Midbrain (tissue), 1 donor: ENCODE data around the gene NDUFA11.
A peak's percentile ranks its signal among the peaks of the same experiment; 100 is the strongest.

Experiments used
- DNase-seq: peaks from one replicate; lab custom pipeline; 2025; lab: John Stamatoyannopoulos, UW

The NDUFA11 gene

GRCh38 chr19:5908773-5909442 lies 5.3 kb upstream of the NDUFA11 start:
- no peak for DNase-seq

DNA sequence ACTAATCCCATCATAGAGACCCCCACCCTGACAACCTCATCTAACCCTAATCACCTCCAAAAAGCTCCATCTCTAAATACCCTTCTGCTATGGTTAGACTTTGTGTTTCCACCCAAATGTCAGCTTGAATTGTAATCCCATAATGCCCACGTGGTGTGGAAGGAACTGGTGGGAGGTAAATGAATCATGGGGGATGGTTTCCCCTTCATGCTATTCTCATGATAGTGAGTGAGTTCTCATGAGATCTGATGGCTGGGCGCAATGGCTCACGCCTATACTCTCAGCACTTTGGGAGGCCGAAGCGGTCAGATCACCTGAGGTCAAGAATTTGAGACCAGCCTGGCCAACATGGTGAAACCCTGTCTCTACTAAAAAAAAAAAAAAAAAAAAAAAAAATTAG lies 3.7 kb upstream of the NDUFA11 start:
- DNase-seq, result no peak

GRCh38 chr19:5905114-5905778 lies 1.7 kb upstream of the NDUFA11 start:
- no peak for DNase-seq

DNA sequence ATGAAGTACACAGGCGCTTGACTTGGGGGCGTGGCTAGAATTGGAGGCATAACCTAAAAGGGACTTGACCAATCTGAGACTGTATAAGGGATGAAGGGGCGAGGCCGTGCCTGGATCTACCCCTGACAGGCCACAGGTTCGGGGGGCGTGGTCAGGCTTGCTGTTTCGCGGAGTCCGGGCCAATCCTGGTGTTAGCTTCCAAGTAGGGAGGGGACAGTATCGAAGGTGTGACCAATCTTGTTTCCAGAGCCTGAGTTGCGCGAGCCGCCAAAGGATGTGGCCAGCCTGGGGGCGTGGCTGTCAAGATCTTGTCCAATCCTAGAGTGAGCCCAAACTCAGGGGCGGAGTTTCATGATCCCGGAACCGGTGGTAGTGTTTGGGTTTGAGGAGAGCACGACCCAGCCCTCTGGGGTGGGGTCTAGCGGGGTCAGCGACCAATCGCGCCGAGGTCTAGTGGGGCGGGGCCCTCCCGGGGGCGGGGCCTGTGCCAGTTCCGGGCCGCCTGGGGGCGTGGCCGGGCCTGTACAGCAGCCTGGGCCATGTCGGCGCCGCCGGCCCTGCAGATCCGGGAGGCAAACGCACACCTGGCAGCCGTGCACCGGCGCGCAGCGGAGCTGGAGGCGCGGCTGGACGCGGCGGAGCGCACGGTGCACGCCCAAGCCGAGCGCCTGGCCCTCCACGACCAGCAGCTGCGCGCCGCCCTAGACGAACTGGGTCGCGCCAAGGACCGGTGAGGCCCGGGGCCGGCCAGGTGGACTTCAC lies 943 bp upstream of the NDUFA11 start, which contains the start of gene VMAC:
Gene VMAC (plus strand): TSS at position 521 of the 762 bp plus-strand sequence. CDS start 19 bp downstream, at position 540.
- peak; percentile 100 for DNase-seq

- no peak for DNase-seq
Observed at GRCh38 chr19:5903056-5903623, 450 bp downstream of the NDUFA11 start.

DNA sequence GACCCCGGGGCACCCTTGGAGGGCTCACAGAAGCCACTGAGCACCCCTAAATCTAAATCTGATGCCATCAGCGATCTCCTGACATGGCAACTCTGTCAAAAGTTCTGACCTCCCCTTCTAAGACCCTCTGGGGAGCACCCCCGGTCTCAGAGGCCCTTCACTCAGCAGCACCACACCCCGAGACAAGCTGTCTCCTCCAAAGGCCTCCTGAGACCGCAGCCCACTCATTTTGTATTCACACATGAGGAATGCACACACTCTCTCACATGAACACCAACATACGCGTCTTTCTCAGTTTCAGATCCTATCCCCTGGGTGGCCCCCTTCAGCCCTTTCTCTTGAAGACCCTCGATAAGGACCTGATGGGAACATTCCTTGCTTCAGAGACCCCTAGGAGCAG lies 2.6 kb downstream of the NDUFA11 start:
- no peak for DNase-seq

DNA sequence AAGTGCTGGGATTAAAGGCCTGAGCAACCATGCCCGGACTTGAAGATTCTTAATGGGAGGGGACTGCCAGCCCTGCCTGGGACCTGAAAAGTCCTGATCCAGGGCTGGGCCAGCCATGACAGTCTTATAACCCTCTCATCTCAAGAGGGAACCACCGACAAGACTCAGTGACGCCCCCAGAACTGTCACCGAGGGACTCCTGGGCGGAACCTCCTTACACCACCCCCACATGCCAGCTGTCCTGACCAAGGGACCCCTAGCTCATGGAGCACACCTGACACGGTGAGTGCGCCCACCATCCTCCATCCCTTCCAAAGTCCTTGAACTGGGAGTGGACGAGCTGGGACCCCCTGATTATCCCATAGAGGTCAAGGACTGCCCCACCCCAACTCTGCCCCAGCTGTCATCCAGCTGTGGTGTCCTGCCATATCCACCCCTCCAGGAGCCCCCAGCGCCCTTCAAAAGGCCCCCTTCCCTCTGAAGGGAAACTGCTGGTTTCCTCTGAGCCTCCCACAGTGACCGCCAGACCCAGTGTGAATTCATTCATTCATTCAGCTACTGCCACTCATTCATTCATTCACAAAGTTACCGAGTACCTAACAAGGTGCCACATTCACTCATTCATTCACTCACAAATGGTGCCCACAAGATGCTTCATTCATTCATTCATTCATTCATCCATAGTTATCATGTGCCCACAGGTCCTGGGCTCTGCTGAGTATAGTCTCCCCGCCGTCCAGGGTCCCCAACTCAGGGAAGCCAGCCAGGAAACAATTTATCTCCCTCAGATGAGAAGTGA lies 3.7 kb downstream of the NDUFA11 start:
- DNase-seq, result no peak

DNA sequence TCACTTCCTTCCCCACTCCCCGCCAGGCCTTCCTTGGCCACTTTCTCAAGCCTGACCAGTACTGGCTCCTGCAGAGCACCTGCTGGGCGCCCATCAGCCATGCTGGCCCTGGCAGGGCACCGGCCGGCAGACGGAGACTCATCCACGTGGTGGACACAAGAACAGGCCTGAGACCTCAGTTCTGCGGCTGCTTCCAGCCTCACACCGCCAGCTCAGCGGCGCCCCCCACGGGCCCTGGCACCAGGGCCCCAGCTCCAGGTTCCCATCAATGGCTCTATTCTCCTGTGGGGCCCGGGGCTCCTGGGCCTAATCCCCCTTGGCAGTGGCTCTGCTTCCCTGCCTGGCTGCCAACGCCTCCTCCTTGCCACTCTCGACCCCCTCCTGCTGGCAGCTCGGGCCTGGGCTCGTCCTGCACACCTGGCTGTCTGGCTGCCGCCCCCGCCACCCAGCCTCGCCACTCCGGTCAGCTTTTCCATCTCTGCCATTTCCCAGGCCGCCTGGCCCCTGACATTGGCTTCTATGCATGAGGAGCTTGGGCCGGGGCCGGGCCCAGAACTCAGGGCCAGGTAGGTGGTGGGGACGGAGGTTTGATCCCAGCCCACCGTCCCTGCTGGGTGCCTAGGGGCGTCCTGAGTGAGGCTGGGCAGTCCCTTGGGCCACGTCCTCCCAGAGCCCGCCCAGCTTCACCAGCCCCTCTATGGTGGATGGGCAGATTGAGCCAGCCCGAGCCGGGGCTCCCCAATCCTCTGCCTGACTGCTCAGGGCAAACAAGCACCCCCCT lies 6.2 kb downstream of the NDUFA11 start:
- DNase-seq, result no peak

DNA sequence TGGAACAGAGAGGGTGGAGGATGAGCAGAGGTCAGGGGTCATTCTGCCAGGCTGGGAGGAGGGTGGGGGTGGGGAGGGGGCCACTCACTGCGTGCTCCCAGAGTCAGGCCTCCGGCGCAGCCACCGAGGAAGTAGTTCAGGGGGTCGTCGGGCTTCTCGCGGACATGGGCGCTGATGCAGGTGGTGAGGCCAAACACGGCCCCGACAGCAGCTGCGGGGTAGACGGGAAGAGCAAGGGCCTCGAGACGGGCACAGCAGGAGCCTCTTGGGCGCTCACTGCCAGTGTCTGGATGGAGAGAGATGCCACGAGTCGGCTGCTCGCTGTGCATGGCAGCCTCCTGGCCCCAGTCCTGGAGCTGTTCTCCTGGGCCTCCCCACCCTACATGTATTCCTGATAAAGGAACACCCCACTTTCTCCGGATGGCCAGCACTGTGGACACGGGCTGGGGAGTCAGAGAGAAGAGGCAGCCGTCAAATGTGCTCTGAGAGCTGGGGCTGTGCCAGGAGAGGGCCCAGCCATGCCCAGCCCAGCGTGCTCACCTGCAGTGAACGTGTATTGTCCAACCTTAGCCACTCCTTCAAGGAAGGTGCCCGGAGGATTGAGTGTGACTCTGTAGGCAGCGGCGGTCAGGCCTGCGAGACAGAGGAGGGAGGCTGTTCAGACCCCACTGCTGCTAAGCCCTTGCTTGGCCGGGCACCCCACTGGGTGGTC lies 7.1 kb downstream of the NDUFA11 start:
- DNase-seq, result no peak

- no peak for DNase-seq
Observed at GRCh38 chr19:5895890-5896289, 7.7 kb downstream of the NDUFA11 start.

- no peak for DNase-seq
Observed at GRCh38 chr19:5895409-5895808, 8.2 kb downstream of the NDUFA11 start.

- DNase-seq, result no peak
Observed at GRCh38 chr19:5894704-5895349, 8.8 kb downstream of the NDUFA11 start.

GRCh38 chr19:5893907-5894703 lies 9.5 kb downstream of the NDUFA11 start:
- DNase-seq, result no peak

- DNase-seq, result no peak
Observed at GRCh38 chr19:5893296-5893903, 10.2 kb downstream of the NDUFA11 start.

DNA sequence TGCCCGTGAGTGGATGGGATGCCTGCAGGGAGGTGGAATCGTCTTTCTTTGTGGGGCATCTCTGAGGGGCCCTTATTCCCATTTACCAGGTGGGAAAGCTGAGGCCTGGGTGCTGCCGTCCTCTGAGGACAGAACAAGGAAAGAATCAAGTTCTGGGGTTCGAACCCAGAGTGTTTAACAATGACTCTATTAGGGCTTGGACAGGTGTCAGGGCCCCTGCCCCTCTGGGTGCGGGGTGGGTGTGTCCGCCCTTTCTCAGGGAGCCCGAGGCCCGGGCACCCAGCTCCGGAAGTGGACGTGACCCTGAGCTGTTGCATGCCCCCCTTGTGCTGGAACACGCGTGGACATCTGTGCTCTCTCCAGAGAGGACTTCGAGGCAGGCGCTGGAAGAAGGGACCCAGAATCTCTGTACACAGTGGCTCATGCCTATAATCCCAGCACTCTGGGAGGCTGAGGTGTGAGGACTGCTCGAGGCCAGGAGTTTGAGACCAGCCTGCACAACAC lies 10.8 kb downstream of the NDUFA11 start:
- no peak for DNase-seq

DNA sequence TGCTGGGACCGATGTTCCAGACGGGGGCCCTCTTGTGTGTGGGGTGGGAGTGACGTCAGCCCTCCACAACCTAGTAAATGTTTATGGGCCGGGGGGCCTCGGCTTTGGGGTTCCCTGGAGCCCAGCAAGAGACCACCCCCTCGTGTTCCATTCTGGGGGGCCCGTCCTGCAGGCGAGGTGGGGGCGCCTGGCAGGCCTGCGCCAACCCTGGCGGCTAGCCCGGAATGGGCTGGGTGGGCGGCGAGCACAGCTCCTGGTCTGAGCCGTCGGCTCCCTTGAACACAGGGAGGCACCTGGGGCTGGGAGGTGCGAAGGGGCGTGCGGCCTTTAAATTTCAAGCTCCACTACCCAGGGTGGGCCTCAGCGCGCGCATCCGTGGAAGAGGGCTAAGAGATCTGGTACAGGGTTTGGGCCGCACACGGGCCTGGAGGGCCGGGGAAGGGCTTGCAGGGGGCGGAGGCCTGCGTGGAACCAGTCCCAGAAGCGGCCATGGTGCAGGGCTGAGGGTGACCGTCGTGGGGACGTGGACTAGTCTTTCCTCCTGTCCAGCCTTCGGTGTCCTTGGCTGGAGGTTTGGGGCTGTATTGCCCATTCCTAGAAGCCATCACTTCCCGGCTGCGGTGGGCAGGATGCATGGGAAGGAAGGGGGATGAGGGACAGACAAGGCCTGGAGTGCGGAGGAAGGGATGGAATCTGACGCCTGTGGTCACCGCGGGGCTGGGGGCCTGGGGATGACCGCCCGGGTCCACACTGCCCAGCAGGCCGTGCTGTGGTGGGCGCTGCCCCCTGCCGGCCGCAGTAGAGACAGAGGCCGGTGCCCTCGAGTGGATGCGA lies 11.4 kb downstream of the NDUFA11 start:
- DNase-seq, result no peak

- no peak for DNase-seq
Observed at GRCh38 chr19:5891572-5891937, 12.0 kb downstream of the NDUFA11 start.
